ENCODE measurements around the gene TPO.

GRCh38 chr2:1459727-1460126, 46.5 kb downstream of the TPO start:
- TF ChIP-seq CTCF (IDR thresholded peaks at IDR 0.05; ENCODE audit: poor library complexity): no peak
- no peak for TF ChIP-seq EZH2 (IDR thresholded peaks at IDR 0.05; ENCODE audit: borderline replicate concordance)
- no peak for TF ChIP-seq EZH2phosphoT487 (IDR thresholded peaks at IDR 0.05; ENCODE audit: low read depth, severe bottlenecking, unreplicated experiment)

Measured in hepatocyte (in vitro differentiated cells).